ENCODE measurements around the gene CCL8. TPM values are rescaled to one million over a fixed set of nuclear protein-coding genes. Genes with fewer than 3 reads are reported as not detected.
A peak's percentile ranks its signal among the peaks of the same experiment; 100 is the strongest.

The CCL8 gene
- total RNA-seq, 2 donors from 2014 or later, result not detected

- ATAC-seq (replicated peaks), result no peak
- Mint-ChIP-seq H3K27me3 (peaks cover 43% of the 10 kb centered on the region), H3K9me3 (no peaks in the 10 kb centered on the region), H3K27ac (no peak overlapping the region), H3K4me1 (no peaks in the 10 kb centered on the region), H3K36me3 (ENCODE audit: low read depth) (no peaks in the 10 kb centered on the region), H3K4me3 (no peak overlapping the region)
These were observed 30.5 kb downstream of the CCL8 start for GRCh38 chr17:34349751-34350150.

GRCh38 chr17:34351096-34351495, 31.9 kb downstream of the CCL8 start:
- Mint-ChIP-seq H3K27me3 (peaks cover 40% of the 10 kb centered on the region), H3K4me1 (no peaks in the 10 kb centered on the region), H3K9me3 (no peaks in the 10 kb centered on the region), H3K27ac (no peak overlapping the region), H3K4me3 (no peak overlapping the region), H3K36me3 (ENCODE audit: low read depth) (no peaks in the 10 kb centered on the region)
- no peak for ATAC-seq (replicated peaks)

DNA sequence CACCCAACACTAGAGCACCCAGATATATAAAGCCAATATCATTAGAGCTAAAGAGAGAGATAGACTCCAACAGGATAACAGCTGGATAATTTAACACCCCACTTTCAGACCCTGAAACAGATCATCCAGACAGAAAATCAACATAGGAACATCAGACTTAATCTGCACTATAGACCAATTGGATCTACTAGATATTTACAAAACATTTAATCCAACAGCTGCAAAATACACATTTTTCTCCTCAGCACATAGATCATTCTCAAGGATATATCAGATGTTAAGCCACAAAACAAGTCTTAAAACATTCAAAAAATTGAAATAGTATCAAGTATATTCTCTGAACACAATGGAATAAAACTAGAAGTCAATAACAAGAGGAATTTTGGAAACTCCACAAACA, 33.0 kb downstream of the CCL8 start:
- ATAC-seq (replicated peaks), result no peak
- Mint-ChIP-seq H3K9me3 (no peaks in the 10 kb centered on the region), H3K4me3 (no peak overlapping the region), H3K27me3 (peaks cover 37% of the 10 kb centered on the region), H3K4me1 (no peaks in the 10 kb centered on the region), H3K27ac (no peak overlapping the region), H3K36me3 (ENCODE audit: low read depth) (no peaks in the 10 kb centered on the region)

- no peaks in the 10 kb centered on the region for H3K9me3 Mint-ChIP-seq
These were observed 35.4 kb downstream of the CCL8 start for GRCh38 chr17:34354637-34355036.

GRCh38 chr17:34356194-34356593, 37.0 kb downstream of the CCL8 start, which contains the start of gene CCL13:
Gene CCL13 (plus strand): TSS chr17:34356480. CDS start chr17:34356527, 47 bp downstream.
- no peak for ATAC-seq (replicated peaks)
- no peaks in the 10 kb centered on the region for H3K9me3 Mint-ChIP-seq
- H3K27me3 Mint-ChIP-seq, result peaks cover 27% of the 10 kb centered on the region
- H3K4me3 Mint-ChIP-seq, result no peak within 1 kb of the TSS
- H3K4me1 Mint-ChIP-seq, result no peaks in the 10 kb centered on the region
- no peaks in the 10 kb centered on the region for H3K36me3 Mint-ChIP-seq (ENCODE audit: low read depth)
- H3K27ac Mint-ChIP-seq, result no peak within 1 kb of the TSS

More at GRCh38 chr17:34354637-34355036, 35.4 kb downstream of the CCL8 start:
- ATAC-seq (replicated peaks), result no peak
- Mint-ChIP-seq H3K27ac (no peak overlapping the region), H3K4me1 (no peaks in the 10 kb centered on the region), H3K4me3 (no peak overlapping the region), H3K27me3 (peaks cover 25% of the 10 kb centered on the region), H3K36me3 (ENCODE audit: low read depth) (no peaks in the 10 kb centered on the region)

DNA sequence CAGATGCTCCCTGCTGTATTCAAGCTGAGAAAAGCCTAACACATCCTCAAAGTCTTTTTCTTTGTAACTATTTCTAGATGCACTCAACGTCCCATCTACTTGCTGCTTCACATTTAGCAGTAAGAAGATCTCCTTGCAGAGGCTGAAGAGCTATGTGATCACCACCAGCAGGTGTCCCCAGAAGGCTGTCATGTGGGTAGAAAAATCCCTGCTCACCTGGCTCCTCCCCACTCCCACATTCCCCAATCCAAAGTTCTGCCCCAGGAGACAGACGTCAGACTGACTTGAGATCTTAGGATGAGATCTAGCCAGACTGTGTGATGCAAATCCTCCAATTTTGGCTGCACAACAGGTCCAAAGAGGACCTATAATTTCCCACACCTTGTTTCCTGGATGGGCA, 38.2 kb downstream of the CCL8 start:
- Mint-ChIP-seq H3K27ac (no peak overlapping the region), H3K4me3 (no peak overlapping the region), H3K4me1 (no peaks in the 10 kb centered on the region), H3K36me3 (ENCODE audit: low read depth) (no peaks in the 10 kb centered on the region), H3K9me3 (no peaks in the 10 kb centered on the region), H3K27me3 (peaks cover 18% of the 10 kb centered on the region)
- ATAC-seq (replicated peaks), result no peak

DNA sequence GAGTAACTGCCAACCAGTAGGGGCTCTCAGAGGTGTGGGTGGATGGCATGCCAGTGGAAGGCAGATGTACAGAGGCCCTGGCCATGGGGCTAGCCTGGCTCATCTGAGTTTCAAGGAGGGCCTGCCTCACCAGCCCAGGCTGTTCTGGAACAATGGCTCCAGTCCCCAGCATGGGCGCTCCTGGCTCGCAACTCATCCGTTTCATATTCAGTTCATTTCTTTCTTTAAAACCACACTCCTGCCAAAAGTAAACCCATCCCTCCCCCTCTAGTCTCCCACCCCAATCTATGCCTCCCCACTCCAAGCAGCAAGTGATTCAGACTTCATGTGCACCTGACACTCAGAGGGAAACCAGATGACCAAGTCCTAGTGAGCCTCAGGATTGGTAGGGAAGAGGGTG, 39.4 kb downstream of the CCL8 start:
- H3K9me3 Mint-ChIP-seq, result no peaks in the 10 kb centered on the region

DNA sequence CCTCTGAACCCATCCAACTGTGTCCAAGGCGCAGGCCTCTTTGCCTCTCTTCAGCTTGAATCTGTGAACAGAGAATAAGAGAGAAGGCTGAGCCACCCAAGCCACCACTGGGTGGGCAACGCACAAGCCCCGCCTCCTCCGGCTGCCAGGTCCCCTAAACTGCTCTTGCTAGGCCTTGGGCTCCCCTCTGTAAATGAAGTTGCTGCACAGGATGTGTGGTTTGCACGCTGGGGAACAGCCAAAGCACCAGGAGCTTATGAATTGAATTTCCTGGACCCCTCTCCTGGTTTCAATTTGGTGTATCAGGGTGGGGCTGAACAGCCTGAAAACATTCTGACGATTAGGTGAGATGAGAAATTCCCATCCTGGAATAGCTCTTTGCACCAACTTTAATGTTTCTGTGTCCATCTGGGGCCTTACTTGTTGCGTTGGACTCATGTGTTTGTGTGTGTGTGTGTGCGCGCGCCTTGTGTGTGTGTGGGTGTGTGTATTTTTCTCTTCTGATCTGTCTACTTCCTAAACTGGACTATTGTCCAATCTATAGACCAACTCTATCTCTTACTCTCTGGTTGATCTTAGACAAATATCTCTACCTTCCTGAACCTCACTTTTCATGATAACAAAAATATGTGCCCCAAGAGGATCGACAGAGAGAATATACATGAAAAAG, 41.5 kb downstream of the CCL8 start:
- no peak overlapping the region for H3K4me3 Mint-ChIP-seq
- H3K27me3 Mint-ChIP-seq, result peaks cover 22% of the 10 kb centered on the region
- H3K4me1 Mint-ChIP-seq, result no peaks in the 10 kb centered on the region
- no peak overlapping the region for H3K27ac Mint-ChIP-seq
- H3K9me3 Mint-ChIP-seq, result no peaks in the 10 kb centered on the region
- no peak for ATAC-seq (replicated peaks)
- no peaks in the 10 kb centered on the region for H3K36me3 Mint-ChIP-seq (ENCODE audit: low read depth)

More for the DNA sequence above, 39.4 kb downstream of the CCL8 start:
- Mint-ChIP-seq H3K4me1 (no peaks in the 10 kb centered on the region), H3K36me3 (ENCODE audit: low read depth) (no peaks in the 10 kb centered on the region), H3K4me3 (no peak overlapping the region), H3K27ac (no peak overlapping the region), H3K27me3 (peaks cover 20% of the 10 kb centered on the region)
- no peak for ATAC-seq (replicated peaks)

DNA sequence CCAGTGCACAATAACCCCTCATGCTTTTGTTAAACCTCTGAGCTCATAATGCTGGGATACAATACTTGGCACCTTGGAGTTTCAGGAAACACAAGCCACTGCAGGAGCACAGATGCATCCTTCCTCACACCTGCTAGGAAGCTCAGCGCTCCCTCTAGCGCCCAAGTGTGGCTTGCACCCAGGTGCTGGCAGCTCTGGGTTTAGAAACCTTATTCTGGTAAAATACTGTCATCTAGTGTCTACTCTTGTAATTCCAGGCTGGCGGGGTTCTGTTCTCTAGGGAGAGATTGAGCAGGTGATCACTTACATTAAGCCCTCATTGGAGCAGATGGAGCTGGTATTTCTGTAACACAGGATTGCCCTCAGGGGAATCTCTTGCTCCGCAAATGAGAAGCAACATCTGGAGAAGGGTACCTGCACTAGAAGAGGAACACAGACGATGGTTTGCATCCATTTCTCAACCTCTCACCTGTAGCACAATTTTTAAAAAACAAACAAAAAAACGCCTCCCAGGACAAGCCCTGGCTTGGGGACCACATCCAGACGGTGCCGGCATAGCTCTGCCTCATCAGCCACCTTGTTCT, 42.3 kb downstream of the CCL8 start:
- H3K4me1 Mint-ChIP-seq, result no peaks in the 10 kb centered on the region
- H3K27ac Mint-ChIP-seq, result no peak overlapping the region
- H3K36me3 Mint-ChIP-seq (ENCODE audit: low read depth), result no peaks in the 10 kb centered on the region
- peak; percentile 86 for ATAC-seq (replicated peaks)
- H3K9me3 Mint-ChIP-seq, result no peaks in the 10 kb centered on the region
- H3K4me3 Mint-ChIP-seq, result no peak overlapping the region
- H3K27me3 Mint-ChIP-seq, result peaks cover 22% of the 10 kb centered on the region

DNA sequence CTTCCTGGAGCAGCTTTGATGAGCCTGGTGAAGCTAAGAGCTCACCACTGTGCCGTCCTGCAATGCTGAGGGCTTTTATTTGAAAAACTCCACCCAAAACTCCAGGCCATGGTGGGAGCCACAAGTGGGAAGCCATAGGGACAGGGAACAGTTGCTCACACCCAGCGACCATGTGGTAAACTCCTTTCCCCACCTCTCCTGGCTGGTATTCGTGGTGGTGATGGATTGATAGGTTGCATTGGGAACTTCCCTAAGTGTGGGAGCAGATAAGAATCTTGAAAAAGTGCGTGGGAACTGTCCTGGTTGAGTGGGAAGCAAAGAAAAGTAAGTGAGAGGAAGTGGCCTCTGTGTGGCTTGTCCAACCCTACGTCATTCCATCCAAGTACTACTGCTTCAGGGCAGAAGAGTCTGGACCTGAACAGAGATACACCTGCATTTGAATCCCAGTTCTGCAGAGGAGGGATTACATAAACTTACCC, 44.0 kb downstream of the CCL8 start, which contains the start of gene CCL1:
Gene CCL1 (minus strand): TSS at position 51 of the 479 bp plus-strand sequence. CDS start 72 bp downstream, outside the sequence.
- Mint-ChIP-seq H3K27me3 (peaks cover 18% of the 10 kb centered on the region), H3K36me3 (ENCODE audit: low read depth) (no peaks in the 10 kb centered on the region), H3K4me3 (no peak within 1 kb of the TSS), H3K27ac (no peak within 1 kb of the TSS), H3K4me1 (no peaks in the 10 kb centered on the region), H3K9me3 (no peaks in the 10 kb centered on the region)
- no peak for ATAC-seq (replicated peaks)

GRCh38 chr17:34364751-34365150, 45.5 kb downstream of the CCL8 start:
- Mint-ChIP-seq H3K36me3 (ENCODE audit: low read depth) (no peaks in the 10 kb centered on the region), H3K27me3 (peaks cover 18% of the 10 kb centered on the region), H3K27ac (no peak overlapping the region), H3K4me1 (no peaks in the 10 kb centered on the region), H3K4me3 (no peak overlapping the region), H3K9me3 (no peaks in the 10 kb centered on the region)
- no peak for ATAC-seq (replicated peaks)

GRCh38 chr17:34365340-34365739, 46.1 kb downstream of the CCL8 start:
- Mint-ChIP-seq H3K9me3 (no peaks in the 10 kb centered on the region), H3K36me3 (ENCODE audit: low read depth) (no peaks in the 10 kb centered on the region), H3K27me3 (peaks cover 18% of the 10 kb centered on the region), H3K4me3 (no peak overlapping the region), H3K27ac (no peak overlapping the region), H3K4me1 (no peaks in the 10 kb centered on the region)
- ATAC-seq (replicated peaks), result no peak

DNA sequence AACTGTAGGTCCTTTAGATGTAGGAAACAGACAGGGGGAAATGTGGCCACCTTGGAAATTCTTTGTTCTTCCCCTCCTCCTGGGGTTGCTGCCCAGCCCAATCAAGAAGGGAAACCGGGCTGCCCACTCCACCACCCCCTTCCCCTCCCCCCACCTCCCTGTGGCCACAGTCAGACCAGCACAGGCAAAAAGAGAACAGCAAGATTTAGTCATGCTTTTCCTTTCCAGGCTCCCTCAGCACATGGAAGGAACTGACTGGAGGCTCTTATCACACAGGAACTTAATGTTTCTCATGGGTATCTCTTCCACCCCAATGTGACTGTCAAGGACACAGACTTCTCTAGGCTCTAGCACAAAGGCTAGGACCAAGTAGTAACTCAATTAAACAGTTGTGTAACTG, 46.8 kb downstream of the CCL8 start:
- Mint-ChIP-seq H3K9me3 (no peaks in the 10 kb centered on the region), H3K4me1 (no peaks in the 10 kb centered on the region), H3K36me3 (ENCODE audit: low read depth) (no peaks in the 10 kb centered on the region), H3K4me3 (no peak overlapping the region), H3K27me3 (peaks cover 16% of the 10 kb centered on the region), H3K27ac (no peak overlapping the region)
- ATAC-seq (replicated peaks), result no peak

DNA sequence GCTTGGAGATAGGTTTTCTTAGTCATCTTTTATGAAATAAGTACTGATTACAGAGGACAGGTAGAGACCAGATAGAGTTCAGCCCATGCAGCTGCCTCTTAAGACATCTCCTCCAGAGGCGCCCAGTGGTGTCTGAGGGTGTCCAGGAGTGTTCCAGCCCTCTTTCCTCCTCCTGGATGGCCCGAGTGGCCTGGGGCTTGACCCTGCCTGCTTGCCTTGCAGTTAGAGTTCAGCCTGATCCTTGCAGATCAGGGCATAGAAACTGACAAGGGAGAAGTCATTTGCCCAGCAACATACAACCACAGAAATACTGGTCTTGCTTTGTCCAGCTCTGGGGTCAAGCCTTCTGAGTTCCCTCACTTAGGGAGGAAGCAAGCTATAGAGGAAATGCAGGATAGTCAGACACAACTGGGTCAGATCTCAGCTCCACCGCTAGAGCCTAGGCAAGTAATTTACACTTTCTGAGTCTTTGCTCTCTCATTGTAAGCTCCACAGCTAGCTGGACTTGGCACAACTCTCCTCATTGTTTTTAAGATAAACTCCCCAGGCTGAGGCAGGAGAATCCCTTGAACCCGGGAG, 47.4 kb downstream of the CCL8 start:
- Mint-ChIP-seq H3K36me3 (ENCODE audit: low read depth) (no peaks in the 10 kb centered on the region), H3K27me3 (peaks cover 15% of the 10 kb centered on the region), H3K27ac (no peak overlapping the region), H3K9me3 (no peaks in the 10 kb centered on the region), H3K4me1 (no peaks in the 10 kb centered on the region), H3K4me3 (no peak overlapping the region)
- ATAC-seq (replicated peaks), result no peak

Data from activated T-helper 17 cell treated with anti-CD3 and anti-CD28 coated beads, Interleukin-2, amount 50 U/mL, for 72 hours (primary cell).